Measurements from ENCODE around the gene MAPK9.

GRCh38 chr5:180334176-180334575, 42.3 kb upstream of the MAPK9 start:
- TF ChIP-seq CTCF (IDR thresholded peaks at IDR 0.05 in 8 of 11, conservative IDR thresholded peaks at IDR 0.05 in 3 of 11) (no peak), POLR2A (IDR thresholded peaks at IDR 0.05) (no peak), POLR2AphosphoS5 (IDR thresholded peaks at IDR 0.05) (no peak)

Measured in spleen (tissue), 7 donors.